HepG2 (cell line): ENCODE results near the gene AGXT. TPM values are rescaled to one million over a fixed set of nuclear protein-coding genes. Genes with fewer than 3 reads are reported as not detected.

Experiments used
- ATAD3A ChIP-seq: sonication (generic); formaldehyde crosslinking; IDR thresholded peaks from 2 replicates; pipeline ENCODE4 v1.4.0; 2020; ENCODE audit warnings: missing genetic modification reagents
- CENPT ChIP-seq: sonication (generic); formaldehyde crosslinking; IDR thresholded peaks from 2 replicates; pipeline ENCODE4 v1.8.0; 2022; ENCODE audit warnings: low read depth, mild to moderate bottlenecking, moderate library complexity, missing genetic modification reagents
- FOXO1 ChIP-seq: sonication (generic); formaldehyde crosslinking; IDR thresholded peaks from 2 replicates; pipeline ENCODE4 v1.4.0; 2020; ENCODE audit warnings: missing genetic modification reagents
- GMEB1 ChIP-seq: sonication (generic); formaldehyde crosslinking; IDR thresholded peaks from 2 replicates; pipeline ENCODE4 v1.5.1; 2020; ENCODE audit warnings: missing genetic modification reagents, mild to moderate bottlenecking, borderline replicate concordance
- HOXD1 ChIP-seq: sonication (generic); formaldehyde crosslinking; IDR thresholded peaks from 2 replicates; pipeline ENCODE4 v1.5.0; 2020; ENCODE audit warnings: missing genetic modification reagents
- NR2F2 ChIP-seq: IDR thresholded peaks from 2 replicates; pipeline ENCODE4 v1.6.1; 2012; ENCODE audit warnings: low read depth, inconsistent platforms, borderline replicate concordance
- POLR2G ChIP-seq: fragments of 200-400 bp; formaldehyde crosslinking; IDR thresholded peaks from 2 replicates; pipeline ENCODE4 v1.6.1; 2018; ENCODE audit warnings: mild to moderate bottlenecking, low read depth, low read length, moderate library complexity
- REPIN1 ChIP-seq: sonication (generic); formaldehyde crosslinking; IDR thresholded peaks from 2 replicates; pipeline ENCODE4 v1.8.0; 2022; ENCODE audit warnings: missing genetic modification reagents, low read depth, mild to moderate bottlenecking, borderline replicate concordance
- RFX5 ChIP-seq: IDR thresholded peaks from 2 replicates; pipeline ENCODE4 v1.6.1; 2011; ENCODE audit warnings: low read depth, low read length, improper control_type of control experiment
- TBL1XR1 ChIP-seq: fragments of 150-350 bp; IDR thresholded peaks from 2 replicates; pipeline ENCODE4 v1.6.1; 2014; ENCODE audit warnings: borderline replicate concordance, low read length; ENCODE audit not compliant: partially characterized antibody
- ZHX1 ChIP-seq: sonication (generic); formaldehyde crosslinking; IDR thresholded peaks from 2 replicates; pipeline ENCODE4 v1.8.1; 2022; ENCODE audit warnings: low read depth, mild to moderate bottlenecking, missing genetic modification reagents
- ZNF3 ChIP-seq: IDR thresholded peaks from 2 replicates; pipeline ENCODE4 v1.7.0; 2017; ENCODE audit warnings: inconsistent platforms
- ZNF468 ChIP-seq: sonication (generic); formaldehyde crosslinking; IDR thresholded peaks from 2 replicates; pipeline ENCODE4 v1.8.0; 2022; ENCODE audit warnings: mild to moderate bottlenecking, moderate library complexity, missing genetic modification reagents
- polyA plus RNA-seq, 8 experiments: library from polyadenylated mRNA; depleted of rRNA in 3 of 8; stranded (reverse) in 7 of 8; unstranded in 1 of 8; fragments of >200 nt; fragmentation: Illumina TruSeq in 4 of 8; extraction: Trizol in 4 of 8; gene quantifications; 2 replicates each; pipeline versions ENCODE4 v1.2.1 to v1.2.3, GENCODE V29; 2011 to 2016; ENCODE audit warnings: low read depth in 4 of 8, missing spikeins in 1 of 8, mixed read lengths in 1 of 8; ENCODE audit not compliant: insufficient read depth in 1 of 8
- total RNA-seq, 5 experiments: library from RNA; depleted of rRNA; stranded (reverse); fragments of >200 nt; fragmentation: Illumina TruSeq; extraction: Trizol; gene quantifications; 2 replicates each; pipeline ENCODE4 v1.2.3, GENCODE V29; 2016; ENCODE audit warnings: low read depth in 1 of 5
- TF ChIP-seq, protein P1 (sequence below): sonication (generic); formaldehyde crosslinking; IDR thresholded peaks from 2 replicates; pipeline ENCODE4 v1.4.0; 2020; ENCODE audit warnings: missing genetic modification reagents, low read depth, mild to moderate bottlenecking, borderline replicate concordance
- TF ChIP-seq, protein P2 (sequence below): sonication (generic); formaldehyde crosslinking; IDR thresholded peaks from 2 replicates; pipeline ENCODE4 v1.5.0; 2020; ENCODE audit warnings: mild to moderate bottlenecking, missing genetic modification reagents, borderline replicate concordance

The AGXT gene
- total and polyA plus RNA-seq, 2 of the 13 experiments (the other 11 are each of a cell fraction or from before 2014, with no cell fraction given): 41.9 to 96.1 TPM

GRCh38 chr2:240896871-240897692 is 28.5 kb downstream of the AGXT start (continued):
- TF ChIP-seq, protein P1, sequence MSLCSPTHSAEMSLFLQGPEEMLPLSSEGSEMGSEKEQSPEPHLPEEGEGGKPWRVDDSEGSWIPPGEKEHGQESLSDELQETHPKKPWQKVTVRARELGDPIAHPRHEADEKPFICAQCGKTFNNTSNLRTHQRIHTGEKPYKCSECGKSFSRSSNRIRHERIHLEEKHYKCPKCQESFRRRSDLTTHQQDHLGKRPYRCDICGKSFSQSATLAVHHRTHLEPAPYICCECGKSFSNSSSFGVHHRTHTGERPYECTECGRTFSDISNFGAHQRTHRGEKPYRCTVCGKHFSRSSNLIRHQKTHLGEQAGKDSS (CRISPR knock-in tag): peak; percentile 79; the same call in 1 of the 2 replicates
- TF ChIP-seq GMEB1: no peak
- no peak for TF ChIP-seq CENPT (CRISPR knock-in tag)
- no peak for TF ChIP-seq POLR2G
- peak; percentile 89 for TF ChIP-seq REPIN1 (CRISPR knock-in tag)
- no peak for TF ChIP-seq FOXO1 (CRISPR knock-in tag)
- peak; percentile 48; the same call in 1 of the 2 replicates for TF ChIP-seq NR2F2
- TF ChIP-seq, protein P2, sequence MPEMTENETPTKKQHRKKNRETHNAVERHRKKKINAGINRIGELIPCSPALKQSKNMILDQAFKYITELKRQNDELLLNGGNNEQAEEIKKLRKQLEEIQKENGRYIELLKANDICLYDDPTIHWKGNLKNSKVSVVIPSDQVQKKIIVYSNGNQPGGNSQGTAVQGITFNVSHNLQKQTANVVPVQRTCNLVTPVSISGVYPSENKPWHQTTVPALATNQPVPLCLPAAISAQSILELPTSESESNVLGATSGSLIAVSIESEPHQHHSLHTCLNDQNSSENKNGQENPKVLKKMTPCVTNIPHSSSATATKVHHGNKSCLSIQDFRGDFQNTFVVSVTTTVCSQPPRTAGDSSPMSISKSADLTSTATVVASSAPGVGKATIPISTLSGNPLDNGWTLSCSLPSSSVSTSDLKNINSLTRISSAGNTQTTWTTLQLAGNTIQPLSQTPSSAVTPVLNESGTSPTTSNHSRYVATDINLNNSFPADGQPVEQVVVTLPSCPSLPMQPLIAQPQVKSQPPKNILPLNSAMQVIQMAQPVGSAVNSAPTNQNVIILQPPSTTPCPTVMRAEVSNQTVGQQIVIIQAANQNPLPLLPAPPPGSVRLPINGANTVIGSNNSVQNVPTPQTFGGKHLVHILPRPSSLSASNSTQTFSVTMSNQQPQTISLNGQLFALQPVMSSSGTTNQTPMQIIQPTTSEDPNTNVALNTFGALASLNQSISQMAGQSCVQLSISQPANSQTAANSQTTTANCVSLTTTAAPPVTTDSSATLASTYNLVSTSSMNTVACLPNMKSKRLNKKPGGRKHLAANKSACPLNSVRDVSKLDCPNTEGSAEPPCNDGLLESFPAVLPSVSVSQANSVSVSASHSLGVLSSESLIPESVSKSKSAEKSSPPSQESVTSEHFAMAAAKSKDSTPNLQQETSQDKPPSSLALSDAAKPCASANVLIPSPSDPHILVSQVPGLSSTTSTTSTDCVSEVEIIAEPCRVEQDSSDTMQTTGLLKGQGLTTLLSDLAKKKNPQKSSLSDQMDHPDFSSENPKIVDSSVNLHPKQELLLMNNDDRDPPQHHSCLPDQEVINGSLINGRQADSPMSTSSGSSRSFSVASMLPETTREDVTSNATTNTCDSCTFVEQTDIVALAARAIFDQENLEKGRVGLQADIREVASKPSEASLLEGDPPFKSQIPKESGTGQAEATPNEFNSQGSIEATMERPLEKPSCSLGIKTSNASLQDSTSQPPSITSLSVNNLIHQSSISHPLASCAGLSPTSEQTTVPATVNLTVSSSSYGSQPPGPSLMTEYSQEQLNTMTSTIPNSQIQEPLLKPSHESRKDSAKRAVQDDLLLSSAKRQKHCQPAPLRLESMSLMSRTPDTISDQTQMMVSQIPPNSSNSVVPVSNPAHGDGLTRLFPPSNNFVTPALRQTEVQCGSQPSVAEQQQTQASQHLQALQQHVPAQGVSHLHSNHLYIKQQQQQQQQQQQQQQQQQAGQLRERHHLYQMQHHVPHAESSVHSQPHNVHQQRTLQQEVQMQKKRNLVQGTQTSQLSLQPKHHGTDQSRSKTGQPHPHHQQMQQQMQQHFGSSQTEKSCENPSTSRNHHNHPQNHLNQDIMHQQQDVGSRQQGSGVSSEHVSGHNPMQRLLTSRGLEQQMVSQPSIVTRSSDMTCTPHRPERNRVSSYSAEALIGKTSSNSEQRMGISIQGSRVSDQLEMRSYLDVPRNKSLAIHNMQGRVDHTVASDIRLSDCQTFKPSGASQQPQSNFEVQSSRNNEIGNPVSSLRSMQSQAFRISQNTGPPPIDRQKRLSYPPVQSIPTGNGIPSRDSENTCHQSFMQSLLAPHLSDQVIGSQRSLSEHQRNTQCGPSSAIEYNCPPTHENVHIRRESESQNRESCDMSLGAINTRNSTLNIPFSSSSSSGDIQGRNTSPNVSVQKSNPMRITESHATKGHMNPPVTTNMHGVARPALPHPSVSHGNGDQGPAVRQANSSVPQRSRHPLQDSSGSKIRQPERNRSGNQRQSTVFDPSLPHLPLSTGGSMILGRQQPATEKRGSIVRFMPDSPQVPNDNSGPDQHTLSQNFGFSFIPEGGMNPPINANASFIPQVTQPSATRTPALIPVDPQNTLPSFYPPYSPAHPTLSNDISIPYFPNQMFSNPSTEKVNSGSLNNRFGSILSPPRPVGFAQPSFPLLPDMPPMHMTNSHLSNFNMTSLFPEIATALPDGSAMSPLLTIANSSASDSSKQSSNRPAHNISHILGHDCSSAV: no peak
- TF ChIP-seq ATAD3A: no peak
- no peak for TF ChIP-seq RFX5
- TF ChIP-seq HOXD1 (CRISPR knock-in tag): no peak; the same call in 1 of the 2 replicates
- no peak for TF ChIP-seq ZNF468
- no peak for TF ChIP-seq ZNF3 (CRISPR knock-in tag)
- no peak; the same call in 1 of the 2 replicates for TF ChIP-seq ZHX1 (CRISPR knock-in tag)
- no peak for TF ChIP-seq TBL1XR1
